IMR-90 (cell line): ENCODE data around the gene TOP3B. TPM values are rescaled to one million over a fixed set of nuclear protein-coding genes. Genes with fewer than 3 reads are reported as not detected.

Source experiments
- ATAC-seq: fragments of 200-7000 bp; cut with Tn5 transposase; 2 replicates; pipeline ENCODE4 v1.9.1; 2020; ENCODE audit warnings: low read depth, mild to moderate bottlenecking, moderate library complexity
- BruUV-seq: library from RNA; stranded (reverse); fragments of 400-500 nt; replicated peaks from 2 replicates; lab custom pipeline; 2021; lab: Mats Ljungman, UMichigan
- CTCF ChIA-PET: fragments of 300-600 bp; formaldehyde crosslinking; extraction: SDS; loops from one replicate; lab custom pipeline; 2021; ENCODE audit warnings: antibody characterized with exemption; lab: Yijun Ruan, JAX
- POLR2A ChIA-PET: fragments of 300-600 bp; sonication (Branson Sonifier 250); formaldehyde crosslinking; loops from one replicate; lab custom pipeline; 2022; ENCODE audit warnings: antibody characterized with exemption; ENCODE audit not compliant: unreplicated experiment; lab: Charles Lee
- DNase-seq: peaks from one replicate; pipeline ENCODE4 v3.0.0; 2013
- H2AFZ ChIP-seq: replicated peaks from 2 replicates; pipeline ENCODE3; 2013; ENCODE audit warnings: low read length, mild to moderate bottlenecking; ENCODE audit not compliant: poor library complexity
- H2AK5ac ChIP-seq: 2 replicates; pipeline ENCODE4 v1.6.1; 2013; ENCODE audit warnings: low read depth, low read length, inconsistent platforms
- H2AK9ac ChIP-seq: replicated peaks from 2 replicates; pipeline ENCODE3; 2013; ENCODE audit warnings: mild to moderate bottlenecking, low read depth, low read length, moderate library complexity; ENCODE audit not compliant: poor library complexity
- H2BK120ac ChIP-seq: 2 replicates; pipeline ENCODE4 v1.6.1; 2013; ENCODE audit warnings: low read depth, low read length, inconsistent platforms
- H2BK15ac ChIP-seq: 3 replicates; pipeline ENCODE4 v1.6.1; 2013; ENCODE audit warnings: low read depth, low read length, inconsistent platforms
- H2BK20ac ChIP-seq: 2 replicates; pipeline ENCODE4 v1.6.1; 2013; ENCODE audit warnings: low read depth, mild to moderate bottlenecking, inconsistent platforms, low read length, moderate library complexity
- H2BK5ac ChIP-seq: 2 replicates; pipeline ENCODE4 v1.6.1; 2013; ENCODE audit warnings: mild to moderate bottlenecking, low read depth, low read length, inconsistent platforms; ENCODE audit not compliant: poor library complexity, severe bottlenecking
- H3K14ac ChIP-seq: replicated peaks from 2 replicates; pipeline ENCODE4 v1.6.1; 2013; ENCODE audit warnings: low read depth, low read length, inconsistent platforms
- H3K18ac ChIP-seq: 2 replicates; pipeline ENCODE4 v1.6.1; 2013; ENCODE audit warnings: low read depth, low read length, control low read depth
- H3K23ac ChIP-seq: 2 replicates; pipeline ENCODE4 v1.6.1; 2013; ENCODE audit warnings: low read depth, low read length, inconsistent platforms
- H3K27ac ChIP-seq: 2 replicates; pipeline ENCODE4 v1.5.1; 2013; ENCODE audit warnings: mild to moderate bottlenecking, control low read depth, low read length; ENCODE audit not compliant: insufficient read depth
- H3K27me3 ChIP-seq: 2 replicates; pipeline ENCODE4 v1.6.1; 2013; ENCODE audit warnings: low read length; ENCODE audit not compliant: control insufficient read depth, insufficient read depth
- H3K36me3 ChIP-seq: 2 replicates; pipeline ENCODE4 v1.6.1; 2013; ENCODE audit warnings: low read length, mixed read lengths; ENCODE audit not compliant: control insufficient read depth, insufficient read depth
- H3K4ac ChIP-seq: 2 replicates; pipeline ENCODE4 v1.6.1; 2013; ENCODE audit warnings: low read depth, low read length, inconsistent platforms
- H3K4me1 ChIP-seq: 2 replicates; pipeline ENCODE4 v1.6.1; 2013; ENCODE audit warnings: low read length, mixed read lengths; ENCODE audit not compliant: control insufficient read depth, insufficient read depth
- H3K4me2 ChIP-seq: 2 replicates; pipeline ENCODE4 v1.6.1; 2013; ENCODE audit warnings: low read depth, mild to moderate bottlenecking, control low read depth, low read length, moderate library complexity
- H3K4me3 ChIP-seq: 2 replicates; pipeline ENCODE4 v1.5.1; 2013; ENCODE audit warnings: low read depth, mild to moderate bottlenecking, control low read depth, low read length, moderate library complexity; ENCODE audit not compliant: insufficient read depth
- H3K56ac ChIP-seq: 2 replicates; pipeline ENCODE4 v1.6.1; 2013; ENCODE audit warnings: low read length, inconsistent platforms; ENCODE audit not compliant: insufficient read depth; ENCODE audit errors: extremely low read depth
- H3K79me1 ChIP-seq, 2 experiments: 2 replicates each; pipeline ENCODE4 v1.6.1; 2013; ENCODE audit warnings: low read length in 2 of 2, inconsistent platforms in 1 of 2, low read depth in 1 of 2
- H3K9ac ChIP-seq: 2 replicates; pipeline ENCODE4 v1.6.1; 2013; ENCODE audit warnings: low read depth, low read length, control low read depth
- H3K9me1 ChIP-seq: 2 replicates; pipeline ENCODE4 v1.6.1; 2013; ENCODE audit warnings: low read length, inconsistent platforms; ENCODE audit not compliant: insufficient read depth
- H3K9me3 ChIP-seq: 2 replicates; pipeline ENCODE4 v1.6.1; 2013; ENCODE audit warnings: low read length; ENCODE audit not compliant: control insufficient read depth, insufficient read depth
- H4K20me1 ChIP-seq: 2 replicates; pipeline ENCODE4 v1.6.1; 2013; ENCODE audit warnings: low read length, inconsistent platforms; ENCODE audit not compliant: insufficient read depth
- H4K5ac ChIP-seq: 2 replicates; pipeline ENCODE4 v1.6.1; 2013; ENCODE audit warnings: mild to moderate bottlenecking, low read depth, low read length, control low read depth
- H4K8ac ChIP-seq, 2 experiments: 2 replicates each; pipeline ENCODE4 v1.6.1; 2013; ENCODE audit warnings: low read depth in 2 of 2, low read length in 2 of 2, control low read depth in 1 of 2, inconsistent platforms in 1 of 2
- H4K91ac ChIP-seq: 2 replicates; pipeline ENCODE4 v1.6.1; 2013; ENCODE audit warnings: low read depth, low read length, inconsistent platforms; ENCODE audit not compliant: insufficient read depth
- BHLHE40 ChIP-seq: fragments of 150-350 bp; IDR thresholded peaks from 2 replicates; pipeline ENCODE4 v1.6.1; 2016; ENCODE audit warnings: mild to moderate bottlenecking, low read depth, low read length
- CEBPB ChIP-seq: IDR thresholded peaks from 2 replicates; pipeline ENCODE4 v1.6.1; 2012; ENCODE audit warnings: low read depth, low read length, improper control_type of control experiment
- MAFK ChIP-seq: IDR thresholded peaks from 2 replicates; pipeline ENCODE4 v1.6.1; 2012; ENCODE audit warnings: low read depth, low read length, improper control_type of control experiment
- MAZ ChIP-seq: IDR thresholded peaks from 2 replicates; pipeline ENCODE4 v1.6.1; 2012; ENCODE audit warnings: low read depth, mild to moderate bottlenecking, low read length, improper control_type of control experiment, moderate library complexity, borderline replicate concordance
- MXI1 ChIP-seq: IDR thresholded peaks from 2 replicates; pipeline ENCODE4 v1.6.1; 2012; ENCODE audit warnings: low read depth, mild to moderate bottlenecking, low read length, moderate library complexity, borderline replicate concordance
- NFE2L2 ChIP-seq: fragments of 150-350 bp; IDR thresholded peaks from 2 replicates; pipeline ENCODE4 v1.6.1; 2016; ENCODE audit warnings: low read depth, mild to moderate bottlenecking, low read length
- POLR2A ChIP-seq: IDR thresholded peaks from 2 replicates; pipeline ENCODE4 v1.6.1; 2012; ENCODE audit warnings: mild to moderate bottlenecking, low read depth, low read length
- RCOR1 ChIP-seq: IDR thresholded peaks from 2 replicates; pipeline ENCODE4 v1.6.1; 2012; ENCODE audit warnings: mild to moderate bottlenecking, low read length, improper control_type of control experiment; ENCODE audit not compliant: insufficient replicate concordance
- RFX5 ChIP-seq: IDR thresholded peaks from 2 replicates; pipeline ENCODE4 v1.8.0; 2012; ENCODE audit warnings: low read depth, mild to moderate bottlenecking, low read length, moderate library complexity
- SMC3 ChIP-seq: fragments of 150-350 bp; IDR thresholded peaks from 2 replicates; pipeline ENCODE4 v1.6.1; 2016; ENCODE audit warnings: low read depth, mild to moderate bottlenecking, antibody characterized with exemption, low read length, moderate library complexity
- USF2 ChIP-seq: fragments of 150-350 bp; IDR thresholded peaks from 2 replicates; pipeline ENCODE4 v1.6.1; 2017; ENCODE audit warnings: mild to moderate bottlenecking, antibody characterized with exemption, low read length, low read depth
- WGBS, 2 experiments: methylation state at CpG; one replicate each; pipeline versions ENCODE4 v1.1.5 to v1.1.7; 2013; ENCODE audit warnings: missing lambda C conversion rate in 2 of 2; ENCODE audit not compliant: insufficient read length in 1 of 2; ENCODE audit errors: extremely low coverage in 2 of 2; 5-methylcytosine and 5-hydroxymethylcytosine counted together
- dilution Hi-C: fragments of 300-500 bp; cut with HindIII; formaldehyde crosslinking; loops from one replicate; pipeline ENCODE4 v1.14.3; 2018; ENCODE audit warnings: low sequenced_read_pairs; ENCODE audit not compliant: unreplicated experiment
- in situ Hi-C: fragments of 300-500 bp; cut with MboI; formaldehyde crosslinking; loops from 3 replicates; pipeline ENCODE4 v1.14.3; 2019; ENCODE audit warnings: low sequenced_read_pairs, inconsistent platforms, mixed read lengths
- intact Hi-C: fragments of 100-400 bp; cut with micrococcal nuclease; formaldehyde crosslinking; loops from 2 replicates; pipeline ENCODE4 v1.10.0; 2022
- polyA plus RNA-seq, 3 experiments: library from polyadenylated mRNA; depleted of rRNA; stranded (reverse); fragments of >200 nt; gene quantifications; 2 replicates each; pipeline ENCODE4 v1.2.3, GENCODE V29; 2012; ENCODE audit warnings: low replicate concordance in 1 of 3
- total RNA-seq: library from RNA; depleted of rRNA; stranded (reverse); fragments of >200 nt; gene quantifications from 2 replicates; pipeline ENCODE4 v1.2.3, GENCODE V29; 2012
- TF ChIP-seq, protein P1 (sequence below): fragments of 150-350 bp; IDR thresholded peaks from 2 replicates; pipeline ENCODE4 v1.6.1; 2016; ENCODE audit warnings: low read depth, mild to moderate bottlenecking, low read length, moderate library complexity, borderline replicate concordance
- TF ChIP-seq, protein P2 (sequence below): conservative IDR thresholded peaks from 2 replicates; pipeline ENCODE4 v1.5.1; 2012; ENCODE audit warnings: mild to moderate bottlenecking, low read depth, low read length, improper control_type of control experiment

The TOP3B gene
- total and polyA plus RNA-seq, 2 of the 4 experiments (the other 2 are of a cell fraction) = 23.0 to 23.5 TPM

- H3K27me3 ChIP-seq = peaks cover 14% of the 10 kb centered on the region
- H3K9me3 ChIP-seq = no peaks in the 10 kb centered on the region
- BruUV-seq = no TSS peak
- no CpG with 5 or more reads among the region's 7 CpGs for WGBS, 2 experiments
- ATAC-seq = no peak
- intact Hi-C loops = loop anchor here (2.0 kb wide), 1 partner anchor 33 kb away; no protein-coding TSS in a partner anchor
- H3K14ac ChIP-seq = no peak overlapping the region
- in situ Hi-C loops = no loop called here
- H3K4me2 ChIP-seq = no peak overlapping the region
- H3K9me1 ChIP-seq = no peaks in the 10 kb centered on the region
- no peaks in the 10 kb centered on the region for H3K79me1 ChIP-seq
- no peak overlapping the region for H3K4ac ChIP-seq
- no peak overlapping the region for H4K91ac ChIP-seq
- no peak overlapping the region for H2BK120ac ChIP-seq
- CTCF ChIA-PET = no interaction called here
- H3K9ac ChIP-seq = no peak overlapping the region
- H2AK5ac ChIP-seq = no peak overlapping the region
- H3K4me3 ChIP-seq = no peak overlapping the region
- H2AK9ac ChIP-seq = no peak overlapping the region
- TF ChIP-seq MAZ (no peak), MAFK (no peak), NFE2L2 (no peak), RFX5 (no peak), USF2 (no peak), CEBPB (no peak), MXI1 (no peak), POLR2A (no peak), RCOR1 (no peak), SMC3 (no peak), BHLHE40 (no peak)
- TF ChIP-seq, protein P1, sequence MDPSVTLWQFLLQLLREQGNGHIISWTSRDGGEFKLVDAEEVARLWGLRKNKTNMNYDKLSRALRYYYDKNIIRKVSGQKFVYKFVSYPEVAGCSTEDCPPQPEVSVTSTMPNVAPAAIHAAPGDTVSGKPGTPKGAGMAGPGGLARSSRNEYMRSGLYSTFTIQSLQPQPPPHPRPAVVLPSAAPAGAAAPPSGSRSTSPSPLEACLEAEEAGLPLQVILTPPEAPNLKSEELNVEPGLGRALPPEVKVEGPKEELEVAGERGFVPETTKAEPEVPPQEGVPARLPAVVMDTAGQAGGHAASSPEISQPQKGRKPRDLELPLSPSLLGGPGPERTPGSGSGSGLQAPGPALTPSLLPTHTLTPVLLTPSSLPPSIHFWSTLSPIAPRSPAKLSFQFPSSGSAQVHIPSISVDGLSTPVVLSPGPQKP = no peak
- TF ChIP-seq, protein P2, sequence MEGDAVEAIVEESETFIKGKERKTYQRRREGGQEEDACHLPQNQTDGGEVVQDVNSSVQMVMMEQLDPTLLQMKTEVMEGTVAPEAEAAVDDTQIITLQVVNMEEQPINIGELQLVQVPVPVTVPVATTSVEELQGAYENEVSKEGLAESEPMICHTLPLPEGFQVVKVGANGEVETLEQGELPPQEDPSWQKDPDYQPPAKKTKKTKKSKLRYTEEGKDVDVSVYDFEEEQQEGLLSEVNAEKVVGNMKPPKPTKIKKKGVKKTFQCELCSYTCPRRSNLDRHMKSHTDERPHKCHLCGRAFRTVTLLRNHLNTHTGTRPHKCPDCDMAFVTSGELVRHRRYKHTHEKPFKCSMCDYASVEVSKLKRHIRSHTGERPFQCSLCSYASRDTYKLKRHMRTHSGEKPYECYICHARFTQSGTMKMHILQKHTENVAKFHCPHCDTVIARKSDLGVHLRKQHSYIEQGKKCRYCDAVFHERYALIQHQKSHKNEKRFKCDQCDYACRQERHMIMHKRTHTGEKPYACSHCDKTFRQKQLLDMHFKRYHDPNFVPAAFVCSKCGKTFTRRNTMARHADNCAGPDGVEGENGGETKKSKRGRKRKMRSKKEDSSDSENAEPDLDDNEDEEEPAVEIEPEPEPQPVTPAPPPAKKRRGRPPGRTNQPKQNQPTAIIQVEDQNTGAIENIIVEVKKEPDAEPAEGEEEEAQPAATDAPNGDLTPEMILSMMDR = no peak
- H4K20me1 ChIP-seq = no peaks in the 10 kb centered on the region
- H2BK5ac ChIP-seq = no peak overlapping the region
- H3K36me3 ChIP-seq = no peaks in the 10 kb centered on the region
- no peak overlapping the region for H3K18ac ChIP-seq
- POLR2A ChIA-PET = no interaction called here
- H3K4me1 ChIP-seq = no peaks in the 10 kb centered on the region
- no peak overlapping the region for H3K23ac ChIP-seq
- H4K5ac ChIP-seq = no peak overlapping the region
- dilution Hi-C loops = no loop called here
- DNase-seq = no peak
- H3K56ac ChIP-seq = no peak overlapping the region
- H2BK20ac ChIP-seq = no peak overlapping the region
- no peak overlapping the region for H4K8ac ChIP-seq
- H2BK15ac ChIP-seq = no peak overlapping the region
- no peak overlapping the region for H3K27ac ChIP-seq
- no peak overlapping the region for H2AFZ ChIP-seq
Measured at GRCh38 chr22:22013559-22014284, 31.1 kb upstream of the TOP3B start.
